ENCODE results near the gene PXDN.

GRCh38 chr2:1746174-1747064 lies 2.1 kb upstream of the PXDN start:
- TF ChIP-seq SMC3 (IDR thresholded peaks at IDR 0.05; ENCODE audit: low read depth, low read length) (no peak), CTCF (conservative IDR thresholded peaks at IDR 0.05; ENCODE audit: low read depth, low read length) (no peak), POLR2A (IDR thresholded peaks at IDR 0.05; ENCODE audit: low read depth, low read length) (no peak; the same call in 1 of the 2 replicates), CEBPB (IDR thresholded peaks at IDR 0.05; ENCODE audit: low read depth, low read length) (no peak), RAD21 (IDR thresholded peaks at IDR 0.05; ENCODE audit: low read length) (no peak), MAZ (IDR thresholded peaks at IDR 0.05; ENCODE audit: borderline replicate concordance, low read depth, low read length) (no peak), ELK1 (IDR thresholded peaks at IDR 0.05; ENCODE audit: borderline replicate concordance, low read depth, low read length) (no peak), RCOR1 (IDR thresholded peaks at IDR 0.05; ENCODE audit: insufficient replicate concordance, low read length) (no peak), BHLHE40 (IDR thresholded peaks at IDR 0.05; ENCODE audit: low read depth, low read length) (no peak)
